Activated CD8-positive, alpha-beta memory T cell treated with anti-CD3 and anti-CD28 coated beads, Interleukin-2, amount 50 U/mL, for 48 hours (primary cell): ENCODE data around the gene GAS5.
"Not testable (repeated sequence)": the region's sequence is repeated elsewhere in the genome, so short reads cannot be mapped to it uniquely, and the experiment has no call there.

Experiments used
- DNase-seq: peaks from one replicate; pipeline ENCODE4 v3.0.0-alpha.2; 2020

Gene GAS5

DNA sequence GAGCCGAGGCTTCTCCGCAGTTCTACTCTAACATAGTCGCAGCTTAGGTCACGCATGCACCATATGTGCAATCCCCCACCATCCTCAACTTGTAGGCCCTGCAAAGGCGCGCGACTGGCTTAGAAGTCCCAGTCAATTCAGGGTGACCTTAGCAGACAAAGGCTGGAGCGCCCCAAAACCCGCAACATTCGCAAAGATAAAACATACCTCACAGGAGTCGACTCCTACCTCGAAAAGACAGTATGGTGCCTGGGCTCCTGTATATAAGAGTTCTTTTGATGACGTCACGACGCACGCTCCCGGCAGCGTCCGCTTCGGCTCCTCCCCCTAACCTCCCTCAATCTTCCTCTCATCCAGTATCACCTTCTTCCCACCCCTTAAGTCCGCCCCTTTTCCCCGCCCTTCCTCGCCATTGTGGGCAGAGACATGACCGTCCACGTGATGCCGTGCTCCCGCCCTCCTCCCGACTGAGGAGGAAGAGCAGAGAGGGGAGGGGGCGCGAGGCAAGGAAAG lies at the start of gene GAS5:
Gene GAS5, minus strand, starts transcription at position 237 of the 513 bp plus-strand sequence.
- no peak for DNase-seq

DNA sequence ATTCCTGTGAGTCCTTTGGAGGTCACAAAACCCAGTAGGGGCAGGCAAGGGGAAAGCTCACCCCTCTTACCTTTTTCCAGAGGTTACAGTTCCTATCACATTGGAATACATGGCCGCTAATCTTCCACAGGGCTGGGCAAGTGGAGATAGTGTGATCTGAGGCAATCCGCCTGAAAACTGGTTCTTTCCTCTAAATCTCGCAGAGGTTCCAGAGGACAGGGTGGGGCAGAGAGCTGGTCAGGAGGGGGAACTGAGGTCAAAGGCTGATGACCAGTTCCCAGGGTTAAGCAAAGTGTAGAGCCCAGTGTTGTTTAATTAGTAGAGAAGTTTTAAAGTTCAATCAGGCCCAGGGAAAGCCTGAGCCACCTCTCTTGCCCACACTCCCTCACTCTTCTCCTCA lies 49.4 kb upstream of the GAS5 start, which contains the start of gene SERPINC1:
Gene SERPINC1, minus strand, starts transcription at position 179 of the 400 bp plus-strand sequence. Its CDS starts 68 bp downstream, at position 111.
- DNase-seq, result no peak

DNA sequence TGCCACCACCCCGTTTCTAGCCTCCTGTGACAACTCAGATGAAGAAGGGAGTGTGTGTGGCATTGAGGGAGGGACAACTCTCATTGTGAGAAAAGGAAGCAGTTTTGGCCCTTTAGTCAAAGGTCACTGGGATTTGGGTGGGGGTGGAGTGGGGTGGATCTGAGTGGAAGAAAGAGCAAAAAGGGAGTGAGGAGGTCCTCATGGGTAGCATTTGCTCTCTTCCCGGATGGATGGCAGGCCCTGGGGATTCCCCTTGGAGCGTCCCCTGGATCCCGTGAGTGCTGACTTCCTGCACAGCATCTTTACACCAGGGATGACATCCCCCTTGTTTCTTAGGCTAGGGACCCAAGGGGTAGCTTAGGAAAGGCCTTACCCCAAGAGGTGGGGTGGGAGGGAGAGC lies 48.9 kb upstream of the GAS5 start:
- no peak for DNase-seq

DNA sequence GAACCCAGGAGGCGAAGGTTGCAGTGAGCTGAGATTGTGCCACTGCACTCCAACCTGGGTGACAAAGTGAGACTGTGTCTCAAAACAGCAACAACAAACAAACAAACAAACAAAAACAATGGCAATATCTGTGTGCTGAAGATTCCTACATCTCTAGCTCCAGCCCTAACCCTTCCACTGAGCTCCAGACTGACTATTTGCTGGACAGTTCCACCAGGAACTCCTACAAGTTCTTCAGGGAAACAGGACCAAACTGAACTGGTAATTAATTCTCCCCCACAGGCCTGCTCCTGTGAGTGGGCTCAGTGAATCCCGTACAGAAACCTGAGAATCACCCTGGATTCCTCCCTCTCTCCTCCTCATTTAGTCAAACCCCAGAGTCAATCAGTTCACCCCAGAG lies 47.8 kb upstream of the GAS5 start:
- DNase-seq, result no peak

DNA sequence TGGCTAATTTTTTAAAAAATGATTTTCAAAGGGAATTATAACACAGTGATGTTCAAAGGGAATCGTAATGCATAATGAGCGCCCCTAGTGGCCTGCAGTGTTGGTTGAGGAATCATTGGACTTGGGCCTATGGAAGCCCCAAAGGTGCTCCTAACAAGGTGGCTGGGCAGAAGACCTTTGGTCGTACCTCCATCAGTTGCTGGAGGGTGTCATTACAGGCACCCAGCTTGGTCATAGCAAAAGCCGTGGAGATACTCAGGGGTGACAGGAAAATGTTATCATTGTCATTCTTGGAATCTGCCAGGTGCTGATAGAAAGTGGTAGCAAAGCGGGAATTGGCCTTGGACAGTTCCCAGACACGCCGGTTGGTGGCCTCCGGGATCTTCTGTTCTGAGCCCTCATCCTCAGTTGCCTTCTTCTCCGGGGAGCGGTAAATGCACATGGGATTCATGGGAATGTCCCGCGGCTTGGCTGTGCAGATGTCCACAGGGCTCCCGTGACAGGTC lies 46.6 kb upstream of the GAS5 start:
- peak; percentile 58 for DNase-seq

DNA sequence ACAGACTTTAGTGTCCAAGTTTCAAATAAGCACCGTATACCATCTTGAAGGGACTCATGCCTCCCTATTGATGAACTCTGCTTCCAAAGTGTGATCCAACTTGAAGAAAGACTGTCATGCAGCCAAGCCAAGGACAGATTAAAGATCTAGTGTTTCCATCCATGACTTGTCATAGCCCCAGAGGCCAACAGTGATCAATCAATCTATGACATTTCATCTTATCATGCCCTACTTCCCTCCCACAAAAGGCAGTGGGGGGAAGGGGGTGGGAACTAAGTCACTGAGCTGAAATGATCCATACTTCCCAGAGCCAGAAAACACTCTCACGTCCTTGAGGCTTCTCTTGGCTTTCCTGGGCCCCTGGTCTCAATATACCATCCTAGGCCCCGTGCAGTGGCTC lies 45.3 kb upstream of the GAS5 start:
- DNase-seq, result no peak

DNA sequence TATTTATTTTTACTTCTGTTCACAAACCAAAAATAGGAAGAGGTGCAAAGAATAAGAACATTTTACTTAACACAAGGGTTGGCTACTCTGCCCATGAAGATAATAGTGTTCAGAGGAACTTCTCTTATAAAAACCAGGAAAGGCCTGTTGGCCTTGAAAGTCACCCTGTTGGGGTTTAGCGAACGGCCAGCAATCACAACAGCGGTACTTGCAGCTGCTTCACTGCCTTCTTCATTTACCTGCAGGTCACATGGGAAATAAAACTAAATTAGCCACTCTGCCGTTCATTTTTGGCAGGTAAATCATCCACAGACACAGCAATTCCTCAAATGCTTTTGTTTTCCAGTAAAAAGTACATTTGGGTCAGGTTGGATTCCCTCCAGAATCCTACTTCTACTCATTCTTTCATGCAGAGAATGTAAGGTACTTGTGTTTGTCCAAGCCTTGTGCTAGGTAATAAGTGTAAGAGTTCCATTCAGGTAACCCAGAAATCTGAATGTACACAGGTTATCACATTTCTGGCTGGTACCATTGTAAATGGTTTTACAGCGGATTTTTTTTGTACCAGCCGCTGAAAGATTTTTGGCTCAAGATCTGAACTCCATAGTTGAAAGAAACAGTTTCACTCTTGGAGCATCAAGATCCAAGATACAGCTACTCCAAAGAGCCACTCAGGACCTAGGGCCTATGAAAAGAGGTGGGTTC lies 36.2 kb upstream of the GAS5 start:
- DNase-seq, result no peak

DNA sequence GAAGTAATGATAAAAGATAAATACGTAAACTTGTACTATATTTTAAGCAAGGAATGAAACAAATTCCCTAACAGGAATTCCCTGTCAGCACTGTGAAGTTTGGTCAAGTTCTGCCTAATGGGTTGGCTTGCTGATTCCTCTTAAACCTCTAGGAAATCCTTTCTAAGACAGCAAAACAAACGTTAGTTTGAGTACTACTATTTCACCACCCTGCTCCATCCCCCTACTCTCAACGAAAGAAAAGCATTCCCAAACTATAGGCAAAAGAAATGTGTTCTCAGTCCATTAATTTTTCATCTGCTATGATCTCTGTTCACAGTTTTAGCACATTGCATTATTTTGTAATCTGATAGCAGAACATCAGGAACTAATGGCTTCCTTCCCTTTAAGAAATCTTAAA lies 33.2 kb upstream of the GAS5 start:
- DNase-seq, result no peak

DNA sequence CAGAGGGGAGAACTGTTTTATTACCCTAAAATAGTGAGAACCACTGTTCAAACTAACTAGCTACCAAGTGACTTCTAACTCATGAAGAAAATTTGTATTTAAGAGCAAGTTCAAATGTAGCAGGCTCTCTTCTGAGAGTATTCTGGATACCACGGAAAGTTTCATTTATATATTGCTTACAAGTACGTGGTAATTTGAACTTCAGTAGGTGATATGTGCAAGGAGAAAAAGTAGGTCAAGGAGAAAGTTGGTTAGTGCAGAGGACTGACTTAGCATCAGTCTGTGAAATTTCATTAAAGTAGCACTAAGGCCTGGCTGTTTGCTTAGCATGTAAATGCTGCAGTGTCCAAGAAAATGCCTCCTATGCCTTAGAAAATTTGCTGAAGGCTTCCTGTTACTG lies 32.6 kb upstream of the GAS5 start:
- no peak for DNase-seq

DNA sequence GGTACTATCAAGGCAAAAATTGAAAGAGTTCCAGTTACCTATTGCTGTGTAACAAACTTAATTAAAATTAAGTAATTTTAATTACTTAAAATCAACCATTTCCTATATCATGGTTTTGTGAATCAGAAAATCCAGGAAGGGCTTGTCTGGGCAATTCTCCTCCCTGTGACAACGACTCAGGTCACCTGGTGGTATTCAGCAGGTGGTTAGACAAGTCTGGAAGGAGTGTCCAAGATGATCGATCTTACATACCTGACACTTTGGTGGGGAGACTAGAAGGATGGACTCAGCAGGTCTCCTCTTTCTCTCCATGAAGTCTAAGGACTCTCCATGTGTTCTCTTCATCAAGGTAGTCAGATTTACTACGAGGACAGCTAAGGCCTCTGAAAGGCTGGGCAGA lies 26.4 kb upstream of the GAS5 start:
- no peak for DNase-seq

DNA sequence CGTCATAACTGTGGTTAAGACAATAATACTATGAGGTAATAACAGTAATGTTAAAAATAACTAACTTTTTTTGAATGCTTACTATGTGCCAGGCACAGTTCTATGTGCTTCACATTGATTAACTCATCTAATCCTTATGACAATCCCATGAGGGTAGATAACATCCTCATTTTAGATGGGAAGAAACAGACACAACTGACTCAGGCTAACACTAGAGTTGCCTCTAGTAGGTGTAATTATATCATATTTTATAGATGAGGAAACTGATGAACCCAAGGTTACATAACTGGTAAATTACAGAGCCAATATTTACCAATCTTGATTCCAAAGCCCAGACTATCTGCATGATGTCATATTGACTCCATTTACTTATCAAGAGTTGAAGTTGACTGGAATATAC lies 25.8 kb upstream of the GAS5 start:
- no peak for DNase-seq

DNA sequence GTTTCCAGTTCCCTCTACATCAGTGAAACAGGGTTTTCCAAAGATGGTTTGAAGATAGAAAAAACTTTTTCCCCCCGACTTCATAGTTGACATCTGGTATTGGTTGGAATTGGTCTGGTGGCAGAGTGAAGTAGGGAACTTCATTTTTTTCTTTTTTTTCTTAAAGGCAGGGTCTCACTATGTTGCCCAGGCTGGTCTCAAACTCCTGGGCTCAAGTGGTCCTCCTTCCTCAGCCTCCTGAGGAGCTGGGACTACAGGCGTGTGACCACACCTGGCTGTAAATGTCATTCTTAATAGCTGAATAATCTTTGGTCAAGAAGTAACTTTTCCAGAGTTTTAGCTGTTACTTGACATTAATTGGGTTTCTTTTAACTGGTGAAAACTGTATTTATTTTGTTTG lies 22.1 kb upstream of the GAS5 start:
- no peak for DNase-seq

DNA sequence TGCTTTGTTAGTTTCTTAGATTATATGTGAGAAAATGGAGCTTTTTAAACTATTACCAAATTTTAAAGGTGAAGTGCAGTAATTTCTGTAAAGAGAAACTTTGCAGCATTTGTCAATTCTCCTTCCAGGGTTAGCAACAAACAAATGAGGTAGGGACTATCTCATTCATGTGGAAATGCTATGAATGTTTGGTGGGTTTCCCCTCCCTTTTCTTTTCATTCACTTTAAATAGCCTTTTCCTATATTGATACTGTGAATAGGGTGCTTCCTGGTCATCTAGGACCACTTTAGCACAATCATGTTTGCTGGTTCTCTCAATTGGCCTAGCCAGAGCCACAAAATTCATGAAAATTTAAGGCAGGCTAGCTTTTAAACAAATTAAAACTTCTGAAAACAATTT lies 21.0 kb upstream of the GAS5 start:
- DNase-seq, result no peak

DNA sequence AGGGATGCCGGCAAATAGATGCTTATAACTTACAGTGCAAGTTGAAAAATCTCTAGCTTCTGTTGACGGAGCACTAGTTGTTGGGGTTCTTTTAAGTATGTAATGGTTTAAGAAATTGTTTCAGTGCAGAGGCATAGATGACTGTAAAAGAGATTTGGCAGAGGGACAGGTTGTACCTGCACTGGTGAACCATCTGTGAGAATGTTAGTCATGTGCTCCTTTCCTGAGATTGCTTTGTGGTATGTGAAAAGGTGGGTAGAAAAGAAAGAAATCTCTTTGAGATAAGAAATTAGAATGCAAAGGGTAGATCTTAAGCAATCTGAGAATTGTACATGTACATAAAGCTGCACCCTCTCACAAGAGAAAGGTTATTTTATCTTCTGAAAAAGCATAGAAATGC lies 19.8 kb upstream of the GAS5 start:
- no peak for DNase-seq

DNA sequence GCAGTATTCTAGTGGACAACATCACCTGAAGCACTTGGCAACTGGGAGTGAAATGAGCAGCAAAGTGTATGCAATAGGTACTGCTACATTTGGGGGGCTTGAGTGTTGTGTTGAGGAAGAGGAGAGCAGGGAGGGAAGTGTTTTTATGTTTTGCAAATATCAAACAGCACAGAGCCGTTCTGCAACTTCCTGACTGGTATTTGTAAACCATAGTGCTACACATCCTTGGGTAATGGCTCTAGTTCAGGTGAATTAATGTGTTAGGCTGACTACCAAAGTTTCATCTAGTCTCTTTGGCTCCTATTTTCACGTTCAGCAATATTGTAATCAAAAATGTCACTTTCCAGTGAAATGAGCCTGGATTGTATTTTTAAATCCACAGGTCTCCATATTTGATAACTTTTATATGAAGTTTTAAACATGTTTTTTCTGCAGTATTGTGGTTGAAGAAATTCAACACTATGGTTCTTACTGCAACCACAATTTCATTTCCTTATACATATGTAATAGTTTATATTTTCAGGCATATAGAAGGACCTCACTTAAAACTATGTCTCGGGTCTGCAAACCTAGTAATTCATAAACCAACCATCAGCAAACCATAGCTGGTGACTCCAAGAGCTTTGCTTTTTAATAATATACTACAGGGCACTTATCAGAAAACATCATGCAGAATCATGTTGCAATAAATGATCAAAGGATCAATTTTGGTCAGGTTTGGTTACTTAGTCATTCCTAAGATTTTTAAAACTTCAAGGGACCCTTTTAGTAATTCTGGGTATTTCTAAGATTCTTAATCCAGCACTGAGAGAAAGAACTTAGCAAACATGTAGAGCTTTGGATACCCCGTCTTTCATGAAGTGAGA lies 19.2 kb upstream of the GAS5 start:
- DNase-seq, result no peak

DNA sequence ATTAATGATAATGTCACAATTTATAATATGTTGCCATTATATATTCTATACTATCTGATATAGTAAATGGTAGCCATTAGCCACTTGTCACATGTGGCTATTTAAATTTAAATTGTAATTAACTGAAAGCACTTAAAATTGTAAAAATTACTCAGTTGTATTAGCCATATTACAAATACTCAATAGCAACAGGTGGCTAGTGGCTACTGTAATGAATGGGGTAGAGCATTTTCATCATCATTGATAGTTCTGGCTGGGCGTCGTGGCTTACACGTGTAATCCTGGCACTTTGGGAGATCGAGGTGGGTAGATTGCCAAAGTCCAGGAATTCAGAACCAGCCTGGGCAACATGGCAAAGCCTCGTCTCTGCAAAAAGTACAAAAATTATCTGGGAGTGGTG lies 16.9 kb upstream of the GAS5 start:
- no peak for DNase-seq

DNA sequence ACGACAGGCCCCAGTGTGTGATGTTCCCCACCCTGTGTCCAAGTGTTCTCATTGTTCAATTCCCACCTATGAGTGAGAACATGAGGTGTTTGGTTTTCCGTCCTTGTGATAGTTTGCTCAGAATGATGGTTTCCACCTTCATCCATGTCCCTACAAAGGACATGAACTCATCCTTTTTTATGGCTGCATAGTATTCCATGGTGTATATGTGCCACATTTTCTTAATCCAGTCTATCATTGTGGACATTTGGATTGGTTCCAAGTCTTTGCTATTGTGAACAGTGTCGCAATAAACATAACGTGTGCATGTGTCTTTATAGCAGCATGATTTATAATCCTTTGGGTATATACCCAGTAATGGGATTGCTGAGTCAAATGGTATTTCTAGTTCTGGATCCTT lies 13.3 kb upstream of the GAS5 start:
- not testable (repeated sequence) for DNase-seq

DNA sequence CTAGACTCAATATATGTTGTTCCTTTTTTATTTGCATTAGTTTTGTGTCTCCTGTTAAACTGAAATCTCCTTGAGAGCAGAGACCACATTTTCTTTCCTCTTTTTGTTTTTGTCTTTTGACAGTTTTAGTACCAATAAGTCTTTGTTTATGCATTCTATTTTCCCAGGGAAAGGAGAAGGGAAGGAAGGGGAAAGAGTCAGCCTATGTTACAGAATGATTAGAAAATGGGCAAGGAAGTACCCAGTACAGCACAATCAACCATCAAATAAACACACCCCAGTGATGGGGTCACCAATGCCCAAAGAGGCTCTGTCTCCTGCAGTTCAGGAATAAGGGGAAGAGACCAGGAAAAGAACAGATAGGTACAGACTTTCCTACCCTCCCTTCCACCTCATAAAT lies 10.5 kb upstream of the GAS5 start:
- DNase-seq, result no peak

DNA sequence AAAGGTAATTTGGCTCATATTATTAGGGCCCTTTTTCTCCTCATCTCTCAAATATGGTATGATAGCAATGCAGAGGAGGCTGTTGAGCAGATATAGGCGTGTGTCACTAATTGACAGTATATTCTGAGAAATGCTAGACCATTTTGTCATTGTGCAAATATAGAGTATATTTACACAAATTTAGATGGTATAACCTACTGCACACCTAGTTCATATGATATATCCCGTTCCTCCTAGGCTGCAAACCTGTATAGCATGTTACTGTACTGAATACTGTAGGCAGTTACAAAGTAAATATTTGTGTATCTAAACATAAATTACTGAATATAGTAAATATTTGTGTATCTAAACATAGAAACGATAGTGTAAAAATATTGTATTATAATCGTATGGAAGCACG lies 8.9 kb upstream of the GAS5 start:
- DNase-seq, result no peak

DNA sequence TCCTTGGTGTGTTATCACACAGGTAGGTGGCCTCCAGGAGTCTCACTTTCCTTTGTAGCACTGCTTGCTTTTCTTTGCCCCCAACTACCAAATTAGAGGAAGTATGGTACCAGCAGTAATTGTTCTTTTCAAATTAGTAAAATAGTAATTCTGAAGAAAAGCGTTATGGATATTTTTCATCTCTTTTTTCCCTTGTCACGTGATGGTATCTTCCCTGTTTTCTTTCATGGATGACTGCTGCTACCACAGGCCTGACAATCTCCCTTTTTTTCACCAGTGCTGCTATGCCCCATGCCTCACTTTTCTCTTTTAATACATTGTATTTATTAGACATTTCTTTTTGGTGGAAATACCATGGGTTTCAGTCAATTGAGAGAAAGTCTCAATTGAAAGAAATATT lies 3.7 kb upstream of the GAS5 start:
- DNase-seq, result no peak

DNA sequence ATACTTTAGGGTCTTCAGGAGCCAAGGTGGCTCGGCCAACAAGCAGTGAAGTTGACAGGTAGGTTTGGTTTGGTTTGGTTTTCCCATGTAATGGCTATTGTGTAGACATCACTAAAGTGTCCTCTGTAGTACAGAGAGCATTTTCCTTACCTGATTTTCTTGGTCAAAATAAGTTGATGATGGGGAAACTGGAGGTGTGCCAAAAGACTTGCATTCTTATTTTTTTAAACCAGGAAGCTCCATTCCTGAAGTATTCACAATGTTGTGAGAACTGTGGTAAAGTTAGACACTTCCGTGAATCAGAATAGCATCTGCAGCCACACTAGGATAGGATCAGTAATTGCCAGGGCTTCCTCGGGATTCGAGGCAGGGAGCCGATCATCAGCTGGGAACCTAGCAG lies 3.3 kb upstream of the GAS5 start:
- no peak for DNase-seq

DNA sequence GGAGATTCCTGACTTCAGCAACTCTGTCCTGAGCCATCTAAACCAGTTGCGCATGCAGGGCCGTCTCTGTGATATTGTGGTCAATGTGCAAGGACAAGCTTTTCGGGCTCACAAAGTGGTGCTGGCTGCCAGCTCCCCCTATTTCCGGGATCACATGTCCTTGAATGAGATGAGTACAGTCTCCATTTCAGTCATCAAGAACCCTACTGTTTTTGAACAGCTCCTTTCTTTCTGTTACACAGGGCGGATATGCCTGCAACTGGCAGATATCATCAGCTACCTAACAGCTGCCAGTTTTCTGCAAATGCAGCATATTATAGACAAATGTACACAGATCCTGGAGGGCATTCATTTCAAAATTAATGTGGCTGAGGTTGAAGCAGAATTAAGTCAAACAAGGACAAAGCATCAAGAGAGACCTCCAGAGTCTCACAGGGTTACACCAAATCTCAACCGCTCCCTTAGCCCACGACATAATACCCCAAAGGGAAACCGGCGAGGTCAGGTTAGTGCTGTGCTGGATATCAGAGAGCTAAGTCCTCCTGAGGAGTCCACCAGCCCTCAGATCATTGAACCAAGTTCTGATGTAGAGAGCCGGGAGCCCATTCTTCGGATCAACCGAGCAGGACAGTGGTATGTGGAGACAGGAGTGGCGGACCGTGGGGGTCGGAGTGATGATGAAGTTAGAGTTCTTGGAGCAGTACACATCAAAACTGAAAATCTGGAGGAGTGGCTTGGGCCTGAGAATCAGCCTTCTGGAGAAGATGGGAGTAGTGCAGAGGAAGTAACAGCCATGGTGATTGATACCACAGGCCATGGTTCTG lies 2.7 kb upstream of the GAS5 start:
- no peak for DNase-seq

DNA sequence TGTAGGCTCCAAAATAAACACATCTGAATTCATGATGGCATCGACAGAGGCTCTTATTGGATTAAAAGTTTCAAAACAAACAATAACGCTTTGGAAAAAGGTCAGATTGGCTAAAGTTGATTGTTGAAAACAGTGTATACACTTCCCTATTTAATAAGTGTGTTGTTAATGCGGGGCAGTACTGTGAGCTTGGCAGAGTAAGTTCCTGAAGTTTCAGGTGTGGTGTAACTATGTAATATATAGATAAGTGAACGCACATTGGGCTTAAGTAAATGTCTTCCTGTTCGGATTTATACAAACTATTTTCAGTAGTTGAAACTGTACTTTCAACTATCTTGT lies 1.2 kb upstream of the GAS5 start:
- DNase-seq, result no peak
